GM10847 (cell line): ENCODE data around the gene TMEM225.

Source experiments
- POLR2A ChIP-seq: IDR thresholded peaks from 2 replicates; pipeline ENCODE4 v1.6.1; 2011; ENCODE audit not compliant: insufficient read length; ENCODE audit errors: extremely low read depth

Gene TMEM225

GRCh38 chr11:123885570-123885969, at the start of gene TMEM225:
TMEM225 (minus strand) TSS chr11:123885670; CDS start chr11:123885425, 245 bp downstream.
- no peak for TF ChIP-seq POLR2A

GRCh38 chr11:123924027-123924426, 38.6 kb upstream of the TMEM225 start:
- TF ChIP-seq POLR2A = no peak

GRCh38 chr11:123920943-123921342, 35.5 kb upstream of the TMEM225 start:
- TF ChIP-seq POLR2A = no peak

- no peak for TF ChIP-seq POLR2A
These were observed 20.4 kb upstream of the TMEM225 start for GRCh38 chr11:123905826-123906225.

GRCh38 chr11:123904932-123905331, 19.5 kb upstream of the TMEM225 start:
- no peak for TF ChIP-seq POLR2A

- no peak for TF ChIP-seq POLR2A
These were observed 18.5 kb upstream of the TMEM225 start for GRCh38 chr11:123903932-123904331.

- no peak for TF ChIP-seq POLR2A
These were observed 16.4 kb upstream of the TMEM225 start, which contains the start of gene OR8D4 for GRCh38 chr11:123901867-123902266. OR8D4 (plus strand) TSS chr11:123902167; CDS start chr11:123906432, 4,265 bp downstream.

- no peak for TF ChIP-seq POLR2A
These were observed 14.3 kb upstream of the TMEM225 start for GRCh38 chr11:123899792-123900191.

- no peak for TF ChIP-seq POLR2A
These were observed 6.6 kb upstream of the TMEM225 start for GRCh38 chr11:123892031-123892430.

- TF ChIP-seq POLR2A = no peak
These were observed 4.6 kb downstream of the TMEM225 start for GRCh38 chr11:123880912-123881311.

GRCh38 chr11:123859731-123860130, 25.7 kb downstream of the TMEM225 start:
- no peak for TF ChIP-seq POLR2A

GRCh38 chr11:123856444-123856843, 29.0 kb downstream of the TMEM225 start:
- TF ChIP-seq POLR2A = no peak

- no peak for TF ChIP-seq POLR2A
These were observed 32.4 kb downstream of the TMEM225 start for GRCh38 chr11:123853038-123853437.

GRCh38 chr11:123852321-123852720, 33.1 kb downstream of the TMEM225 start:
- no peak for TF ChIP-seq POLR2A

- no peak for TF ChIP-seq POLR2A
These were observed 34.4 kb downstream of the TMEM225 start for GRCh38 chr11:123851110-123851509.

- TF ChIP-seq POLR2A = no peak
These were observed 44.3 kb downstream of the TMEM225 start for GRCh38 chr11:123841174-123841573.

GRCh38 chr11:123839131-123839530, 46.3 kb downstream of the TMEM225 start:
- no peak for TF ChIP-seq POLR2A

- no peak for TF ChIP-seq POLR2A
These were observed 46.8 kb downstream of the TMEM225 start for GRCh38 chr11:123838659-123839058.
